Esophagus muscularis mucosa (tissue), 3 donors: ENCODE results near the gene SHISA6.

Experiments used
- CTCF ChIP-seq, 3 experiments: fragments of 200-600 bp in 2 of 3; fragments of 450-650 bp in 1 of 3; sonication (generic) in 2 of 3; IDR thresholded peaks; one replicate each; pipeline ENCODE4 v1.5.1; 2017 to 2019; ENCODE audit warnings: antibody characterized with exemption in 3 of 3, mild to moderate bottlenecking in 2 of 3, moderate library complexity in 1 of 3
- POLR2A ChIP-seq: fragments of 450-650 bp; IDR thresholded peaks from one replicate; pipeline ENCODE4 v1.6.1; 2017; ENCODE audit warnings: antibody characterized with exemption, moderate library complexity, mild to moderate bottlenecking, low read depth
- POLR2AphosphoS5 ChIP-seq, 2 donors: sonication (generic); formaldehyde crosslinking; IDR thresholded peaks; one replicate each; pipeline ENCODE4 v1.6.1; 2017; ENCODE audit warnings: antibody characterized with exemption in 2 of 2

GRCh38 chr17:11555530-11555929, 314.5 kb downstream of the SHISA6 start:
- TF ChIP-seq POLR2AphosphoS5 (IDR thresholded peaks at IDR 0.05) = no peak
- TF ChIP-seq POLR2A = no peak
- TF ChIP-seq CTCF (IDR thresholded peaks at IDR 0.05) = no peak
